ENCODE data around the gene TFAP2E.
"Not testable (repeated sequence)": the region's sequence is repeated elsewhere in the genome, so short reads cannot be mapped to it uniquely, and the experiment has no call there.

The TFAP2E gene

DNA sequence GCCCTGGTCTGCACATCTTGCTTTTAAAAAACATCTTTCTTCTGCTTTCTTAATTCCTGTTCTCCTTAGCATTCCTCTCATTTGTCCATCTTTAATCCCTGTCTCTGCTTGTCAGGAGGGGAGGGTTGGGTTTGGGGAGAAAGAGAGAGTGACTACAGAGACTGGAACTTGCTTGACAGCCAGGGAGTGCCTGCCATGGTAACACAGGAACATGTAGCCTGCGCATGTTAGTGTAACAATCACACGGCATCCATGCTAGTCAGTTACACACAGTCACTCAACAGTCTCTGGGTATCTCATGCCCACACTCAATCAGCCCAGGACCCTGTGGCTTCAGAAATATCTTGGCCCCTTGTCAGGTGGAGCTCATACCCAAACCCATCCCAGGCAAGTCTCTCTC is 818 bp upstream of the TFAP2E start:
- DNase-seq: no peak

DNA sequence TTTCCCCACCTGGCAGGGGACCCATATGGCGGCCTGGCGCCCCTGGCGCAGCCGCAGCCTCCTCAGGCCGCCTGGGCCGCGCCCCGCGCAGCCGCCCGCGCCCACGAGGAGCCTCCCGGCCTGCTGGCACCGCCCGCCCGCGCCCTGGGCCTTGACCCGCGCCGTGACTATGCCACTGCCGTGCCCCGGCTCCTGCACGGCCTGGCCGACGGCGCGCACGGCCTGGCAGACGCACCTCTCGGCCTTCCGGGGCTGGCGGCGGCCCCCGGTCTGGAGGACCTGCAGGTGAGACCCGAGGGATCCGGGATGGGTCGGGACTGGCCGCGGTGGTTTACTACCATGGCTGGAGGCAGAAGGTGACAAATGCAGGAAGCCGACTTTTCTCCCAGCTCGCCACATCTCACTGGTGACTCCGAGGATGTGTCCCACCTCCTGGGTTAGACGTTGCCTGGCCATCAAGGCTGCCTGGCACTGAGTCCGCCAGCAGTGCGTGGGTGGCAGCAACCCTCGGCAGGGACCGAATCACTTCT is 1.1 kb downstream of the TFAP2E start:
- DNase-seq: no peak

DNA sequence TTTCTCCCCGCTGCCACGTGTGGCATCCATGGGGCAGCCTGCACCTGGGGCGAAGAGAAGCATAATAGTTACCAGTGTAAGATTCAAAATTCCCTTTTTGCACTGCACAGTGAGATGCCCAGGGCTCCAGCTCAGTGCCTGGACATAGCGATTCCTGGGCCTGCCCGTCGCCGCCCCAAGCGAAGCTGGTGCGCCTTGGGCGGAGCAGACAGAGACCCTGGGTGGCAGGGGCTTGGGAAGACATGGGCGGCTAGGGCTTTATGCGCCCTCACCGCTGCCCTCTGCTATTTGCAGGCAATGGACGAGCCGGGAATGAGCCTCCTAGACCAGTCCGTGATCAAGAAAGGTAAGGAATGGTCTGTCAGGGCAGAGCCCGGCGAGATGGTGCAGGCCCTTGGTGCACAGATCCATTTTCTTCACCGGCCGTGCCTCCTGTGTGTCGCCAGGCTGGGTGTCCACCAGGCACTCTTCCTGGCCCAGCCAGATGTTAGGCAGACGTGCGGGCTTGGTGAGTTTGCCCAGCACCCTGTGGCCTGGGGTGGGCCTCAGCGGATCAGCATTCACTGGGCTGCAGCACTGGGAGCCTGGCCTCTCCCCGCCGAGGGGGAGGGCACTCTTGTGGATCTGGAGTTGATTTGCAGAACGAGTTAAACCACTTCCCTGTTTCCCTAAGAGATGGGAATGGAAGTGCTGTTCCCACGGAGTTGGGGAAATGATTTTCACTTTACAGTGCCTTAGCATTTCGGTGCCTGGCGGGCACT is 1.7 kb downstream of the TFAP2E start:
- no peak for DNase-seq

DNA sequence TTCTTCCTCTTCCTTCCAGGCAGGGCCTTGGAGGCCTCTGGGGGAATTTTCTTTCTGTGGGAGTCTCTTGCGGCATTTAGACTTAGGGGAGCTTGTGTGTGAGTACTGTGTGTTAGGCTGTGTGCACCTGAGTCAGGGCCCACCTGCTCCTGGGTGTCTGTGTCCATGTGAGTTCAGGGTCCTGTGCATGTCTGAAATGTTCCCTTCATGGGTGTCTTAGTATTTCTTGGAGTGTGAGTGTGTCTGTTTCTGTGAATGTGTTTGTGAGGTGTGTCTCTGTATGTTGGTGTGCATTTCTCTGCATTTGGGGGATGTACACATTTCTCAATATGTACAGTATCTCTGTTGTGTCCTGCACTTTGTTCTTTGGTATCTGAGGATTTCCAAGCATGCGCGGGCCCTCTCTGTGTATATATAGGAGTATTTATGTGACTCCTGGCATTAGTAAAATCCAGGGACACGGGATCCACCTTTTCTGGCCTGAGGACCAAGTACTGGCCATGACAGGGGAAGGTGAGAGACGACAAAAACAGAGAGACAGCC is 2.4 kb downstream of the TFAP2E start:
- DNase-seq: no peak

DNA sequence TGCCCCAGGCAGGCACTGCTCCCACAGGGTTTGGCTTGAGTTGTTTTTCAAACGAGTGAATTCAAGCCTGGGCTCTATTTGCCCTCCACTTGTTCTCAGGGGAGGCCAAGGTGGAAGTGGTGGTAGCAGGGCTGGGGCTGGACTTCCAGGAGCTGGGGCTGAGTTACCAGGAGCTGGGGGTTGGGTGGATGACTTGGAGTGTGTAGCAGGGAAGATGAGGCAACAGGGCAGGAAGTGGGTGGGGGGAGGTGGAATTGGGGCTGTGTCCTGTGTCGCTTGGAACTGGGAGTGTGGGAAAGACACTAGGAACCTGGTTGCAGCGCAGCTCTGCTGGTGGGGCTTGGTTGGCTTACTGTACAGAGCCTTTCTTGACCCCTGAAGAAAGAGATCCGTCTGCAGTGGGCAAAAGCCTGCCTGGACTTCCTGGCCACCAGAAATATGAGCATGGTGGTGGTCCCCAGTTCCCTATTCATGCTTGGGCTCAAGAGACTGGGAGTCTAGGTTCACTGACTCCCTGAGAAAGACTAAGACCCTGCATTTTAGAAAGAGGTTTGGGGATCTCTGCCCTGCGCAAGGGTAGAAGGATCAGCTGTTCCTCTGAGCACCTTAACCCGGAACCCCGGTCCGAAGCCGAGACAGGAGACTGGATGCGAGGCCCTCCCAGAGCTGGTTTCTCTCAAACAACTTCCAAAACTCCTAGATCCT is 3.1 kb downstream of the TFAP2E start:
- no peak for DNase-seq

DNA sequence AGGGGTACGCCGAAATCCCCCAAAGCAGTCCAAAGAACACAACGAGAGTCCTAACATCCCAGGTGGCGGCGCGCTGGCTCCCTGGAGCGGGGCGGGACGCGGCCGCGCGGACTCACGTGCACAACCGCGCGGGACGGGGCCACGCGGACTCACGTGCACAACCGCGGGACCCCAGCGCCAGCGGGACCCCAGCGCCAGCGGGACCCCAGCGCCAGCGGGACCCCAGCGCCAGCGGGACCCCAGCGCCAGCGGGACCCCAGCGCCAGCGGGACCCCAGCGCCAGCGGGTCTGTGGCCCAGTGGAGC is 3.6 kb downstream of the TFAP2E start:
- not testable (repeated sequence) for DNase-seq

DNA sequence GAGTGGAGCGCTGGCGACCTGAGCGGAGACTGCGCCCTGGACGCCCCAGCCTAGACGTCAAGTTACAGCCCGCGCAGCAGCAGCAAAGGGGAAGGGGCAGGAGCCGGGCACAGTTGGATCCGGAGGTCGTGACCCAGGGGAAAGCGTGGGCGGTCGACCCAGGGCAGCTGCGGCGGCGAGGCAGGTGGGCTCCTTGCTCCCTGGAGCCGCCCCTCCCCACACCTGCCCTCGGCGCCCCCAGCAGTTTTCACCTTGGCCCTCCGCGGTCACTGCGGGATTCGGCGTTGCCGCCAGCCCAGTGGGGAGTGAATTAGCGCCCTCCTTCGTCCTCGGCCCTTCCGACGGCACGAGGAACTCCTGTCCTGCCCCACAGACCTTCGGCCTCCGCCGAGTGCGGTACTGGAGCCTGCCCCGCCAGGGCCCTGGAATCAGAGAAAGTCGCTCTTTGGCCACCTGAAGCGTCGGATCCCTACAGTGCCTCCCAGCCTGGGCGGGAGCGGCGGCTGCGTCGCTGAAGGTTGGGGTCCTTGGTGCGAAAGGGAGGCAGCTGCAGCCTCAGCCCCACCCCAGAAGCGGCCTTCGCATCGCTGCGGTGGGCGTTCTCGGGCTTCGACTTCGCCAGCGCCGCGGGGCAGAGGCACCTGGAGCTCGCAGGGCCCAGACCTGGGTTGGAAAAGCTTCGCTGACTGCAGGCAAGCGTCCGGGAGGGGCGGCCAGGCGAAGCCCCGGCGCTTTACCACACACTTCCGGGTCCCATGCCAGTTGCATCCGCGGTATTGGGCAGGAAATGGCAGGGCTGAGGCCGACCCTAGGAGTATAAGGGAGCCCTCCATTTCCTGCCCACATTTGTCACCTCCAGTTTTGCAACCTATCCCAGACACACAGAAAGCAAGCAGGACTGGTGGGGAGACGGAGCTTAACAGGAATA is 4.2 kb downstream of the TFAP2E start:
- peak in 1 of 56 donors; percentile 13 for DNase-seq

DNA sequence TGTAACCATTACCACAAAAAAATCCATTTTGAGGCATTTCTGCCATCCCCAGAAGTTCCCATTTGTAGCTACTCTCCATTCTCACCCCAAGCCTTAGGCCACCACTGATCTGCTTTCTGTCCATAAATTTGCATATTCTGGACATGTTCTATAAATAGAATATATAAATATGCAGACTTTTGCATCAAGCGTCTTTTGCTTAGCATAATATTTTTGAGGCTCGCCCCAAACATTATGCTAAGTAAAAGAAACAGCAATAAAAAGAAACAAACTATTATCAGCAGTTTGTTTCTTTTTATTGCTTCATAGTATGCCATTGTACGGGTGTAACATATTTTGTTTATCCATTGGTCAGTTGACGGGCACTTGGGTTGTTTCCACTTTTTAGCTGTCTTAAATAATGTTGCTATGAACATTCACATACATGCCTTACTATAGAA is 7.9 kb downstream of the TFAP2E start:
- DNase-seq: no peak

DNA sequence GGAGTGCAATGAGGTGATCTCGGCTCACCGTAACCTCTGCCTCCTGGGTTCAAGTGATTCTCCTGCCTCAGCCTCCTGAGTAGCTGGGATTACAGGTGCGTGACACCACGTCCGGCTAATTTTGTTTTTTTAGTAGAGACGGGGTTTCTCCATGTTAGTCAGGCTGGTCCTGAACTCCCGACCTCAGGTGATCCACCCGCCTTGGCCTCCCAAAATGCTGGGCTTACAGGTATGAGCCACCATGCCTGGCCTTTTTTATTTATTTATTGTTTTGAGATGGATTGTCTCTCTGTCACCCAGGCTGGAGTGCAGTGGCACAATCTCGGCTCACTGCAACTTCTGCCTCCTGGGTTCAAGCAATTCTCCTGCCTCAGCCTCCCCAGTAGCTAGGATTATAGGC is 8.5 kb downstream of the TFAP2E start:
- not testable (repeated sequence) for DNase-seq

DNA sequence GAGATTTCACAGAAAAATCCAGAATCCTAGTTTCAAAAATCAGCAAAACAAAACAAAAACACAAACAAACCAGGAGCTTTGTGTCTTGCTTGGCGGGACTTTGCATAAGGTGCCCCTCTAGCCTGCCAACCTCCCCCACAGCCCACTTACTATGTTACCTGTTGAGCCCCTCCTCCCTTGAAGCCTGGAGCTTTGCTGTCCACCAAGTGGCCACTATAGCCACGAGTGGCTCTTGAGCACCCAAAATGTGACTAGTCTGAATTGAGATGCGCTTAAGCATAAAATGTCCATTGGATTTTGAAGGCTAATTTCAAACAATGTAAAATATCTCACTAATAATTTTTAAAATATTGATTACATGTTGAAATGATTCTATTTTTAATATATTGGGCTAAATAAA is 12.2 kb downstream of the TFAP2E start:
- DNase-seq: no peak

DNA sequence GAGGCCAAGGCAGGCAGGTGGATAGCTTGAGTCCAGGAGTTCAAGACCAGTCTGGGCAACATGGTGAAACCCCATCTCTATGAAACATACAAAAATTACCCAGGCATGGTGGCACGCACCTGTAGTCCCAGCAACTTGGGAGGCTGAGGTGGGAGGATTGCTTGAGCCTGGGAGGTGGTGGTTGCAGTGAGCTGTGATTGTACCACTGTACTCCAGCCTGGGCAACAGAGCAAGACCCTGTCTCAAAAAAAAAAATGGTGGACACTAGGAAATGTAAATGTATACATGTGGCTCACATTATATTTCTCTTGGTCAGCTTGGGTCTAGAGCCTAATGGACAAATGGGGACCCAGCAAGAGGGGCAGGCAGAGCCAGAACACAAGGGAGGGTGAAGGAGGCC is 12.7 kb downstream of the TFAP2E start:
- DNase-seq: not testable (repeated sequence)

DNA sequence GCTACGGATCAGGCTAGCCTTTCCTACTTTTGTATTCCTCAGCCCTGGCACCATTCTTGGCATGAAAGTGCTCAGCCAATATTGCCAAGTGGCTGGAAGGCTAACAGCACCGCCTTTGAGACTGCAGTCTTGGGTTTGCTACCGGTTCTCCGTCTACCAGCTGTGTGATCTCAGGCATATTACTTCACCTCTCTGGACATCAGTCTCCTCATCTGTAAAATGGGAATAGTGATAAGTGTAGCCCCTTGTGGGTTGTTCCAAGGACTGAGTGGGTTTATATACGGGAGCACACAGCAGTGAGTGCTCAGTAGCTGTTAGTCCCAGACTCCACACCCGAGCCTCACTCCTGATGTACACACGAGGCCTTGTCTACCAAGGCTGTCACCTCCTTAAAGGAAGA is 13.7 kb downstream of the TFAP2E start:
- DNase-seq: no peak

DNA sequence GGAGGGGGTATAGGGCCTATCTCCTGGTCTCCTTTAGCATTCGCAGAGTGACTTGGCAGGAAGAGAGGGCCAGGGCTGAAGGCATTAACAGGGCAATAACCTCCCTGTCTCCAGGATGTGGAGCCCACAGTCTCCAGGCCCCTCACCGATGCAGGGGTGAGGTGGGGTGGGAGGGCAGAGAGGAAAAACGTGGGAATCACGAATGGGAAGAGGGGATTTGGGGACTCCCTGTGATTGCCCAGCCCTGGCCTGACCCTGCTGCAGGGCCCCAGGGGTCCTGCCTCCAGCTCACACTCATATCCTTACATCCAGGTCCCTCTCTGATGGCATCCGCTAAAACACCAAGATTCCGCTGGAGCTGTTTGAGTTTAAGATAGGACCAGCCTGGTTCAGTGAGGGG is 14.6 kb downstream of the TFAP2E start:
- no peak for DNase-seq

DNA sequence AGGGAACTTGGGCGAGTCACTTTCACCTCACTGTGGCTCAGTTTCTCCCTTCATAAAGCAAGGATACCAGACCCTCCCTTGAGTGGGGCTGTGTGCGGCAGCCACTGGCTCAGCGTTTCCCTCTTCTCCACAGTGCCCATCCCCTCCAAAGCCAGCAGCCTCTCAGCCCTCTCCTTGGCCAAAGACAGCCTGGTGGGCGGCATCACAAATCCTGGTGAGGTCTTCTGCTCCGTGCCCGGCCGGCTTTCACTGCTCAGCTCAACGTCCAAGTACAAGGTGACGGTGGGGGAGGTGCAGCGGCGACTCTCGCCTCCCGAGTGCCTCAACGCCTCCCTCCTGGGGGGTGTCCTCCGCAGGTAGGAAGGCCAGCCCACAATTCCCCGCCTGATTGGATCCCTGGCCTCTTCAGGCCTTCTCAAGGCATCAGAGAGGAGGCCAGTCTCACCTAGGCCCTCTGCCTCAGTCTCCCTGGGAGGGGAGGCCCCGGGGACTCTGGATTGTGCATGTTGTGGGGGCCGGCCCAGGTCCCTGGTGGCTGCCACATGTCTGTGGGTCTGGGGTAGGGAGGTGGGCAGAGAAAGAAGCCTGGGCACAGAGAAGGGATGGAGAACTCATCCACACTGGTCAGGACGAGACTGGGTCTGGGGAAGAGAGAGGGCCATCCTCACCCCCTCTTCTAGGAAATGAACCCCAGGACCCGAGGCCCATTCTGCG is 15.2 kb downstream of the TFAP2E start:
- DNase-seq: no peak

DNA sequence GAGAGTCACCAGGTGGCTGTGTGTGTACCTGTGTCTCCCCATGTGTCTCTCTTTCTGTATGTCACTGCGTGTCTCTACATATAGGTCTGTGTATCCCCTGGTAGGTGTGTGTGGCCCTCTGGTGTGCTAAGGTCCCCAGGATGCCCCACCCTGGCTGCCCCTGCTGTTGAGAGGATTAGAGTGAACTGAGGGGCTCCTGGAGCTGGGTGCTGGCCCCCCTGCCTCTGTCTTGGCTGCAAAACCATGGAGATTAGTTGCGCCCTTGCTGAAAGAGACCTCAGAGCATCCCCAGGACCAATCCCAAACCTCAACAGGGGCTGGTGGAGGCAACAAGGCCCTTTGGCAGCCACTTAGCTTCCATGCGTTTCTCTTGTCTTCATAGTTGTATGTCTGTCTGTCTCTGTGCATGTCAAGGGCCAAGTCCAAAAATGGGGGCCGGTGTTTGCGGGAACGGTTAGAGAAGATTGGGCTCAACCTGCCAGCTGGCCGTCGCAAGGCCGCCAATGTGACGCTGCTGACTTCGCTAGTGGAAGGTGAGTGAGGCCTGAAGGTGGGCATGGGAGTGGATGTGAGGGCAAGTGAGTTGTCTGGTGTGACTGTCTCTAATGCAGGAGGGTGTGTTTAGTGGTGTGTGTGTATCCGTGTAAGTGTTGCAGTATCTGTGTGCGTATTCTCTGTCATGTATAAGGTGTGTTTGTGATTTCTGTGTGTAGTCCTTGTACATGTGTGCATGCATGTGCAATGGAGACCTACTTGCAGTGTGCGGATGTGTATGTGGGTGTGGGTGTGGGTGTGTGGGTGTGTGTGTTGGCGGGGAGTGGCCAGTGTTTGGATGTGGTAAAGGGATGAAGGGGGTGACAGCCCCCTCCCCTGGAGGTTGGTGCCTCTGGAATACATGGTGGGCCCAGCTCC is 16.7 kb downstream of the TFAP2E start:
- DNase-seq: no peak

DNA sequence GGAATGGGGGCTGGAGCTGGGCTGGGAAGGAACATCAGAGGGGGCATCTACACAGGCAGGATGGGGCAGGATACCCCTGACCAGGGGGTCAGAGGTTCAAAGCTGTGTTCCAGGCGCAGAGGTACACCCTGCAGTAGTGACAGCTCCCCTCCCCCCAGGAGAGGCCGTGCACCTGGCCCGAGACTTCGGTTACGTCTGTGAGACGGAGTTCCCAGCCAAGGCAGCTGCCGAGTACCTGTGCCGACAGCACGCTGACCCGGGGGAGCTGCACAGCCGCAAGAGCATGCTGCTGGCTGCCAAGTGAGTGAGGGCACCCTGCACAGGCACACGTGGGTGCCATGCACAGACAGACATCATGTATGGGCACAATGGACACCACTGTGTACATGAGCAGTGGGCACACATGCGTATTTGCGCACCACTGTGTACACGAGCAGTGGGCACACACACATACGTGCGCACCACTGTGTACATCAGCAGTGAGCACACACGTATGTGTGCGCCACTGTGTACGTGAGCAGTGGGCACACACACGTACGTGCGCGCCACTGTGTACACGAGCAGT is 17.4 kb downstream of the TFAP2E start:
- DNase-seq: no peak

DNA sequence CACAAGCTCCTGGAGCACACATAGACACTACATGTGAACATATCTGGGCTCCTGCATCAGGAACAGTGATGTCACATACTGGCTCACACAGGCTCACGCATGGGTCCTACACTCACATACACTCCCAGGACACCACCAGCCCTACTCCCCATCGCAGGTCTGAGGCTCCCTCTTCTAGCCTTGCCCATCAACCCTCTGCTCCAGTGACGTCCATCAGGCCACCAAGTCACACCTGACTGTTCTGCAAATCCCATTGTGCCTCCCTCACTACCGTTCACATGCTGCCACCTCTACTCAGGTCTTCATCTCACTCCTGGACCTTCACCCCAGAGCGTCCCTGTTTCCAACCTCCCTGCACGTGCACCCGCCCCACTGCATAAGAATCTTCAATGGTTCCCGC is 18.1 kb downstream of the TFAP2E start:
- DNase-seq: no peak

DNA sequence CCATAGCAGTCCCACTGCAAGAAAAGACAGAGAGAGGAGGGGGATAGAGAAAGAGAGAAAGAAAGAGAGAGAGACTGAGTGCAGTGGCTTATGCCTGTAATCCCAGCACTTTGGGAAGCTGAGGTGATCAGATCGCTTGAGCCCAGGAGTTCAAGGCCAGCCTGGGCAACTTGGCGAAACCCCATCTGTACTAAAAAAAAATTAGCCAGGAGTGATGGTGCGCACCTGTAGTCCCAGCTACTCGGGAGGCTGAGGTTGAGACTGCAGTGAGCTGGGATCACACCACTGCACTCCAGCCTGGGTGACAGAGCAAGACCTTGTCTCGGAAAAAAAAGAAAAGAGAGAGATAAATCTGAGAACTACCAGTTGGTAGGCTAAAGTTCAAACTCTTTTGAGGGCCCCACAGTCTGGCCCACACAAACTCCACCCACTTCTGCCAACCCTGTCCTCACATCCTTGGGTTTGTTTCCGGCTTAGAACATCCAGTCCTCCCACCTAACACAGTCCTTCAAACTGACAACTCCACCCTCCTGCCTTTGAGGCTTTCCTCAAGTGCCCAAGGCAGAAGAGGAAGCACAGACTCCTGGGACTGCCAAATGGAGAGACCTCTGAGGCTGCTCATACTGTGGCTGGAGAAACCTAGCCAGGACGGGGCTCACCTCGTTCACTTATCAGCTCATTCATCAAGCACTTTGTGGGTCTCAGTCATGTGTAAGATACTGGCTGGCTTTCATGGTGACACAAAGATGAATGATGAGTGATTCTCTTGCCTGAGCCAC is 20.1 kb downstream of the TFAP2E start:
- no peak for DNase-seq
